Liver (tissue), 3 donors: ENCODE measurements around the gene UMODL1.

ENCODE experiments used
- CTCF ChIP-seq: fragments of 150-350 bp; IDR thresholded peaks from 2 replicates; pipeline ENCODE4 v1.5.1; 2017; ENCODE audit warnings: improper control_type of control experiment, low read depth, low read length; ENCODE audit not compliant: missing input control
- FOXA2 ChIP-seq: IDR thresholded peaks from 2 replicates; pipeline ENCODE4 v1.6.1; 2016; ENCODE audit warnings: antibody characterized with exemption
- MAX ChIP-seq: IDR thresholded peaks from 2 replicates; pipeline ENCODE4 v1.6.1; 2016; ENCODE audit warnings: antibody characterized with exemption
- NR2F2 ChIP-seq: IDR thresholded peaks from 2 replicates; pipeline ENCODE4 v1.6.1; 2016; ENCODE audit warnings: antibody characterized with exemption
- TAF1 ChIP-seq: conservative IDR thresholded peaks from 2 replicates; pipeline ENCODE4 v1.6.1; 2016; ENCODE audit warnings: antibody characterized with exemption, mild to moderate bottlenecking
- YY1 ChIP-seq: IDR thresholded peaks from 2 replicates; pipeline ENCODE4 v1.6.1; 2016; ENCODE audit warnings: antibody characterized with exemption, mild to moderate bottlenecking
- TF ChIP-seq, protein P1 (sequence below): IDR thresholded peaks from 2 replicates; pipeline ENCODE4 v1.6.1; 2016; ENCODE audit warnings: antibody characterized with exemption, mild to moderate bottlenecking
- donor health status: healthy.
- donor health status: healthy.

DNA sequence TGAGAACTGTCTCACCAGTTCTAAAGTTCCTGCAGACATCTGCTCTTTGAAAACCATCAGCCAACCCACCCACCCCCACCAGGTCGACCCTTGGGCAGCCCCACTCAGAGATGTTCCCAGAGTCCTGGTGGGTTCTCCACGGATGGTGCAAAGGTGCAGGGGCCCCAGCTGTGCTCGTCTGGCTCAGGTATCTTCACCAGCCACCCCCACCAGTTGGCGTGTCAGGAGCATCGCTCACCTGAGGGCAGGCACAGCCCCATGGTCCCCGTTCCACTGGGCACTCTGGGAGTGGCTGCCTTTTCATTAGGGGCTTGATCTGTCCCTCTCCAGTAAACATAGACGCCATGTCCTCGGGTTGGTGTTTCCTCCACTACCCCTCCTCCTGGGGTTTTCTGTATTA, 70.5 kb downstream of the UMODL1 start:
- TF ChIP-seq, protein P1, sequence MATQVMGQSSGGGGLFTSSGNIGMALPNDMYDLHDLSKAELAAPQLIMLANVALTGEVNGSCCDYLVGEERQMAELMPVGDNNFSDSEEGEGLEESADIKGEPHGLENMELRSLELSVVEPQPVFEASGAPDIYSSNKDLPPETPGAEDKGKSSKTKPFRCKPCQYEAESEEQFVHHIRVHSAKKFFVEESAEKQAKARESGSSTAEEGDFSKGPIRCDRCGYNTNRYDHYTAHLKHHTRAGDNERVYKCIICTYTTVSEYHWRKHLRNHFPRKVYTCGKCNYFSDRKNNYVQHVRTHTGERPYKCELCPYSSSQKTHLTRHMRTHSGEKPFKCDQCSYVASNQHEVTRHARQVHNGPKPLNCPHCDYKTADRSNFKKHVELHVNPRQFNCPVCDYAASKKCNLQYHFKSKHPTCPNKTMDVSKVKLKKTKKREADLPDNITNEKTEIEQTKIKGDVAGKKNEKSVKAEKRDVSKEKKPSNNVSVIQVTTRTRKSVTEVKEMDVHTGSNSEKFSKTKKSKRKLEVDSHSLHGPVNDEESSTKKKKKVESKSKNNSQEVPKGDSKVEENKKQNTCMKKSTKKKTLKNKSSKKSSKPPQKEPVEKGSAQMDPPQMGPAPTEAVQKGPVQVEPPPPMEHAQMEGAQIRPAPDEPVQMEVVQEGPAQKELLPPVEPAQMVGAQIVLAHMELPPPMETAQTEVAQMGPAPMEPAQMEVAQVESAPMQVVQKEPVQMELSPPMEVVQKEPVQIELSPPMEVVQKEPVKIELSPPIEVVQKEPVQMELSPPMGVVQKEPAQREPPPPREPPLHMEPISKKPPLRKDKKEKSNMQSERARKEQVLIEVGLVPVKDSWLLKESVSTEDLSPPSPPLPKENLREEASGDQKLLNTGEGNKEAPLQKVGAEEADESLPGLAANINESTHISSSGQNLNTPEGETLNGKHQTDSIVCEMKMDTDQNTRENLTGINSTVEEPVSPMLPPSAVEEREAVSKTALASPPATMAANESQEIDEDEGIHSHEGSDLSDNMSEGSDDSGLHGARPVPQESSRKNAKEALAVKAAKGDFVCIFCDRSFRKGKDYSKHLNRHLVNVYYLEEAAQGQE = no peak
- TF ChIP-seq CTCF = no peak
- TF ChIP-seq NR2F2 = no peak
- TF ChIP-seq TAF1 = no peak
- no peak for TF ChIP-seq MAX
- TF ChIP-seq FOXA2 = no peak
- TF ChIP-seq YY1 = no peak
